Measurements from ENCODE around the gene ACOX1. TPM values are rescaled to one million over a fixed set of nuclear protein-coding genes. Genes with fewer than 3 reads are reported as not detected.

Gene ACOX1
- total RNA-seq, 3 donors from 2014 or later, result 55.1 to 147 (median 55.3) TPM

GRCh38 chr17:75996665-75997590 is 18.0 kb upstream of the ACOX1 start:
- TF ChIP-seq CTCF (IDR thresholded peaks at IDR 0.05) (no peak), POLR2AphosphoS5 (IDR thresholded peaks at IDR 0.05) (peak in 1 of 3 donors; percentile 21)
- peak in 1 of 2 donors; percentile 78 for DNase-seq (ENCODE audit: low spot score in 2 of 2)
- Histone ChIP-seq H3K27me3 (no peaks in the 10 kb centered on the region), H3K4me1 (peaks cover 0 to 3% of the 10 kb centered on the region in 2 donors), H3K27ac (peak overlapping the region; percentile 63 to 81), H3K9me3 (no peaks in the 10 kb centered on the region), H3K36me3 (no peaks in the 10 kb centered on the region), H3K4me3 (peak overlapping the region in 1 of 3 donors; percentile 27)
- intact Hi-C loops (cut with DNase I; ENCODE audit: low total_unique reads), result no loop called here

GRCh38 chr17:75995385-75995925 is 16.5 kb upstream of the ACOX1 start:
- H3K4me3 ChIP-seq, result no peak overlapping the region
- no peak overlapping the region for H3K27ac ChIP-seq
- H3K27me3 ChIP-seq, result no peaks in the 10 kb centered on the region
- H3K4me1 ChIP-seq, result peaks cover 0 to 3% of the 10 kb centered on the region in 2 donors
- H3K9me3 ChIP-seq, result no peaks in the 10 kb centered on the region
- no peak for TF ChIP-seq POLR2A (IDR thresholded peaks at IDR 0.05)
- TF ChIP-seq POLR2AphosphoS5 (IDR thresholded peaks at IDR 0.05), result no peak
- no peak for TF ChIP-seq CTCF (IDR thresholded peaks at IDR 0.05)
- no peaks in the 10 kb centered on the region for H3K36me3 ChIP-seq
- intact Hi-C loops (cut with DNase I; ENCODE audit: low total_unique reads), result no loop called here
- no peak for DNase-seq (ENCODE audit: low spot score in 2 of 2)

- no peak for DNase-seq (ENCODE audit: low spot score in 2 of 2)
- Histone ChIP-seq H3K27ac (no peak overlapping the region), H3K4me3 (no peak overlapping the region), H3K36me3 (no peaks in the 10 kb centered on the region), H3K9me3 (no peaks in the 10 kb centered on the region), H3K27me3 (no peaks in the 10 kb centered on the region), H3K4me1 (peaks cover 0 to 3% of the 10 kb centered on the region in 2 donors)
- intact Hi-C loops (cut with DNase I; ENCODE audit: low total_unique reads), result no loop called here
- TF ChIP-seq POLR2AphosphoS5 (IDR thresholded peaks at IDR 0.05), result no peak
- TF ChIP-seq CTCF (IDR thresholded peaks at IDR 0.05), result no peak
- no peak for TF ChIP-seq POLR2A (IDR thresholded peaks at IDR 0.05)
Observed at GRCh38 chr17:75994802-75995370, 15.9 kb upstream of the ACOX1 start.

- Histone ChIP-seq H3K4me3 (no peak overlapping the region), H3K27me3 (no peaks in the 10 kb centered on the region), H3K9me3 (no peaks in the 10 kb centered on the region), H3K27ac (no peak overlapping the region), H3K4me1 (no peaks in the 10 kb centered on the region), H3K36me3 (no peaks in the 10 kb centered on the region)
- no peak for DNase-seq (ENCODE audit: low spot score in 2 of 2)
- intact Hi-C loops (cut with DNase I; ENCODE audit: low total_unique reads), result no loop called here
- TF ChIP-seq POLR2AphosphoS5 (IDR thresholded peaks at IDR 0.05) (no peak), CTCF (IDR thresholded peaks at IDR 0.05) (no peak), POLR2A (IDR thresholded peaks at IDR 0.05) (no peak)
Observed at GRCh38 chr17:75991396-75991795, 12.4 kb upstream of the ACOX1 start.

GRCh38 chr17:75987041-75987440 is 8.1 kb upstream of the ACOX1 start:
- Histone ChIP-seq H3K36me3 (no peaks in the 10 kb centered on the region), H3K27ac (no peak overlapping the region), H3K4me3 (no peak overlapping the region), H3K9me3 (no peaks in the 10 kb centered on the region), H3K4me1 (peaks cover 0 to 19% of the 10 kb centered on the region in 2 donors), H3K27me3 (no peaks in the 10 kb centered on the region)
- DNase-seq (ENCODE audit: low spot score in 2 of 2), result no peak
- intact Hi-C loops (cut with DNase I; ENCODE audit: low total_unique reads), result no loop called here
- no peak for TF ChIP-seq POLR2A (IDR thresholded peaks at IDR 0.05)
- no peak for TF ChIP-seq POLR2AphosphoS5 (IDR thresholded peaks at IDR 0.05)
- TF ChIP-seq CTCF (IDR thresholded peaks at IDR 0.05), result no peak
